ENCODE measurements around the gene ID3. TPM values are rescaled to one million over a fixed set of nuclear protein-coding genes. Genes with fewer than 3 reads are reported as not detected.

Gene ID3
- total and polyA plus RNA-seq, 9 of the 15 experiments (the other 6 are each of a cell fraction or from before 2014, with no cell fraction given), result 6.8 to 59.8 (median 23.5) TPM

DNA sequence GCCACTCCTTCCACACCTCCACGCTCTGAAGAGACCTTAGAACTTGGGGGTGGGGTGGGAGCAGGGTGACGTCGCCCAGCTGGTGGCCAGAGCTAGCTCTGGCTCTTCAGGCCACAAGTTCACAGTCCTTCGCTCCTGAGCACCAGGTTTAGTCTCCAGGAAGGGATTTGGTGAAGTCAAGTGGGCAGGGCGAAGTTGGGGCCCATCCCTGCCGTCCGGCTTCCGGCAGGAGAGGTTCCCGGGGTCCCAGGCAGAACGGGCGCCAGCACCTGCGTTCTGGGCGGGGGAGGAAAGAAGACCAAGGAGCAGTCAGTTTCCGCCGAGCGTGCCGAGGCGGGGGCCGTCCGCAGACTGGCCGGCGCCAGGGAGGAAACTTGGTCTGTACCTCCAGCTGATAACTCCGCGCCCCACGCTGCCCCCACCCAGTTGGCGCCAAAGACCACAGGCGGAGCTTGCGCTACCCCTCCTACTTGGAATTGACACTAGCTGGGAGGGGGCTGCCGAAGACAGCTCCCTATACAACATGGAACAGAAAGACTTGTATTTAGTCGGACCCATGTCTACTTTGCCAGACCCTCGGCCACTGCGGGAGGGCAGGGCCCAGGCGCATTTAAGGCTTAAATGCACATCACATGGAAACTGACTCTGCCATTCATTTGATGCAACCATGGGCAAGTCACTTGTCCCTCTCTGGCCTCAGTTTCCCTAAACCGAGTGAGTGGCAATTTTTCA, 995 bp downstream of the ID3 start (continued):
- TF ChIP-seq XRCC5 (IDR thresholded peaks at IDR 0.05; ENCODE audit: low read depth, low read length) (peak; percentile 67; the same call in 1 of the 2 replicates), NCOA2 (IDR thresholded peaks at IDR 0.05; ENCODE audit: partially characterized antibody in 2 of 2) (no peak), KDM5B (IDR thresholded peaks at IDR 0.05; ENCODE audit: insufficient replicate concordance, low read depth, low read length) (no peak), ZNF217 (CRISPR knock-in tag; IDR thresholded peaks at IDR 0.05) (no peak), CSDE1 (IDR thresholded peaks at IDR 0.05) (no peak), E2F3 (CRISPR knock-in tag; IDR thresholded peaks at IDR 0.05) (peak; percentile 94), HNRNPLL (IDR thresholded peaks at IDR 0.05; ENCODE audit: low read depth, low read length, poor library complexity, severe bottlenecking) (peak; percentile 63), TGIF2 (CRISPR knock-in tag; IDR thresholded peaks at IDR 0.05) (no peak), SMARCB1 (IDR thresholded peaks at IDR 0.05; ENCODE audit: insufficient read length, low read depth) (no peak), SMAD3 (CRISPR knock-in tag; conservative IDR thresholded peaks at IDR 0.05) (no peak), NFE2 (IDR thresholded peaks at IDR 0.05; ENCODE audit: low read depth) (no peak), BCOR (IDR thresholded peaks at IDR 0.05) (peak; percentile 67; the same call in 1 of the 2 replicates), ZBTB8A (IDR thresholded peaks at IDR 0.05; ENCODE audit: partially characterized antibody) (no peak), BHLHE40 (IDR thresholded peaks at IDR 0.05; ENCODE audit: low read length) (peak; percentile 89), POU5F1 (IDR thresholded peaks at IDR 0.05; ENCODE audit: borderline replicate concordance, low read depth, low read length, partially characterized antibody) (no peak), CBX8 (IDR thresholded peaks at IDR 0.05; ENCODE audit: borderline replicate concordance, extremely low read depth, low read depth, low read length, poor library complexity, severe bottlenecking) (no peak), MEIS2 (IDR thresholded peaks at IDR 0.05; ENCODE audit: partially characterized antibody) (no peak), ZNF583 (CRISPR knock-in tag; IDR thresholded peaks at IDR 0.05) (0 out of 2 replicates have a peak, but pooled peaks have one; percentile 48), MYNN (IDR thresholded peaks at IDR 0.05) (peak; percentile 80), MYNN (CRISPR knock-in tag; IDR thresholded peaks at IDR 0.05) (no peak)
- TF ChIP-seq, protein P1, sequence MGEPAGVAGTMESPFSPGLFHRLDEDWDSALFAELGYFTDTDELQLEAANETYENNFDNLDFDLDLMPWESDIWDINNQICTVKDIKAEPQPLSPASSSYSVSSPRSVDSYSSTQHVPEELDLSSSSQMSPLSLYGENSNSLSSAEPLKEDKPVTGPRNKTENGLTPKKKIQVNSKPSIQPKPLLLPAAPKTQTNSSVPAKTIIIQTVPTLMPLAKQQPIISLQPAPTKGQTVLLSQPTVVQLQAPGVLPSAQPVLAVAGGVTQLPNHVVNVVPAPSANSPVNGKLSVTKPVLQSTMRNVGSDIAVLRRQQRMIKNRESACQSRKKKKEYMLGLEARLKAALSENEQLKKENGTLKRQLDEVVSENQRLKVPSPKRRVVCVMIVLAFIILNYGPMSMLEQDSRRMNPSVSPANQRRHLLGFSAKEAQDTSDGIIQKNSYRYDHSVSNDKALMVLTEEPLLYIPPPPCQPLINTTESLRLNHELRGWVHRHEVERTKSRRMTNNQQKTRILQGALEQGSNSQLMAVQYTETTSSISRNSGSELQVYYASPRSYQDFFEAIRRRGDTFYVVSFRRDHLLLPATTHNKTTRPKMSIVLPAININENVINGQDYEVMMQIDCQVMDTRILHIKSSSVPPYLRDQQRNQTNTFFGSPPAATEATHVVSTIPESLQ (CRISPR knock-in tag; IDR thresholded peaks at IDR 0.05), result peak; percentile 88; the same call in 1 of the 2 replicates
- TF ChIP-seq, protein P2, sequence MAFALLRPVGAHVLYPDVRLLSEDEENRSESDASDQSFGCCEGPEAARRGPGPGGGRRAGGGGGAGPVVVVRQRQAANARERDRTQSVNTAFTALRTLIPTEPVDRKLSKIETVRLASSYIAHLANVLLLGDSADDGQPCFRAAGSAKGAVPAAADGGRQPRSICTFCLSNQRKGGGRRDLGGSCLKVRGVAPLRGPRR (CRISPR knock-in tag; IDR thresholded peaks at IDR 0.05), result no peak
- TF ChIP-seq, protein P3, sequence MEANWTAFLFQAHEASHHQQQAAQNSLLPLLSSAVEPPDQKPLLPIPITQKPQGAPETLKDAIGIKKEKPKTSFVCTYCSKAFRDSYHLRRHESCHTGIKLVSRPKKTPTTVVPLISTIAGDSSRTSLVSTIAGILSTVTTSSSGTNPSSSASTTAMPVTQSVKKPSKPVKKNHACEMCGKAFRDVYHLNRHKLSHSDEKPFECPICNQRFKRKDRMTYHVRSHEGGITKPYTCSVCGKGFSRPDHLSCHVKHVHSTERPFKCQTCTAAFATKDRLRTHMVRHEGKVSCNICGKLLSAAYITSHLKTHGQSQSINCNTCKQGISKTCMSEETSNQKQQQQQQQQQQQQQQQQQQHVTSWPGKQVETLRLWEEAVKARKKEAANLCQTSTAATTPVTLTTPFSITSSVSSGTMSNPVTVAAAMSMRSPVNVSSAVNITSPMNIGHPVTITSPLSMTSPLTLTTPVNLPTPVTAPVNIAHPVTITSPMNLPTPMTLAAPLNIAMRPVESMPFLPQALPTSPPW (CRISPR knock-in tag; IDR thresholded peaks at IDR 0.05), result peak; percentile 86
- TF ChIP-seq, protein P4, sequence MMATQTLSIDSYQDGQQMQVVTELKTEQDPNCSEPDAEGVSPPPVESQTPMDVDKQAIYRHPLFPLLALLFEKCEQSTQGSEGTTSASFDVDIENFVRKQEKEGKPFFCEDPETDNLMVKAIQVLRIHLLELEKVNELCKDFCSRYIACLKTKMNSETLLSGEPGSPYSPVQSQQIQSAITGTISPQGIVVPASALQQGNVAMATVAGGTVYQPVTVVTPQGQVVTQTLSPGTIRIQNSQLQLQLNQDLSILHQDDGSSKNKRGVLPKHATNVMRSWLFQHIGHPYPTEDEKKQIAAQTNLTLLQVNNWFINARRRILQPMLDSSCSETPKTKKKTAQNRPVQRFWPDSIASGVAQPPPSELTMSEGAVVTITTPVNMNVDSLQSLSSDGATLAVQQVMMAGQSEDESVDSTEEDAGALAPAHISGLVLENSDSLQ (IDR thresholded peaks at IDR 0.05), result 0 out of 2 replicates have a peak, but pooled peaks have one; percentile 21
